NCI-H524 (cell line): ENCODE results near the gene UFM1.
"Not testable (repeated sequence)": the region's sequence is repeated elsewhere in the genome, so short reads cannot be mapped to it uniquely, and the experiment has no call there.

Experiments used
- DNase-seq, 2 experiments: peaks; one replicate each; lab custom pipeline; 2025; lab: John Stamatoyannopoulos, UW

UFM1 gene

GRCh38 chr13:38365661-38366060, 16.0 kb downstream of the UFM1 start:
- DNase-seq = no peak

GRCh38 chr13:38366954-38367645, 17.4 kb downstream of the UFM1 start:
- DNase-seq = no peak

- DNase-seq = no peak
These were observed 19.4 kb downstream of the UFM1 start for GRCh38 chr13:38369058-38369457.

- not testable (repeated sequence) for DNase-seq
These were observed 20.4 kb downstream of the UFM1 start for GRCh38 chr13:38370096-38370495.

DNA sequence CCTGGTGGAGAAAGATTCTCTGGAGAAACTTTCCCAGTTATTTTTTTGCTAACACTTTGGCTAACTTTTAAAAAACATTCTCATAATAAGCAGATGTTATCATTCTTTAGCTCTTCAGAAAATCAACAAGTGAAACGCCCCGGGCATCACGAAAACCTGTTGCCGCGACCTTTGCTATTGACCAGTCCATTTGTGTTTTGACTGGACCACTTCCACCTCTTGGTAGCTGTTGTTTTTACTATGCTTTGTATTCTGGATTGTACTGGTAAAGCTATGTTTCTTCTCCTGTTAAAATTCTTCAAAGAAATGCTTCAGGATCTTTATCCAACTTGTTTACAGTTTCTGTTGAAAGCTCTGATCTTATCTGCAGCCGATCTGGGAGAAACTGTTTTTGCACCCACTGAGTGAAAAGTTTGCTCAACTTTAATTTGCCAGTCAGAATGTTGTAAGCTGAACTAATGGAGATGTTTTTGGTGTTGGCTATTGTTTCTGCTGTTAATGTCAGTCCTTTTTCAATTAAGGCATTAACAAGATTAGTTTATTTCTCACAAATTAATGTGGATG, 23.3 kb downstream of the UFM1 start:
- no peak for DNase-seq

DNA sequence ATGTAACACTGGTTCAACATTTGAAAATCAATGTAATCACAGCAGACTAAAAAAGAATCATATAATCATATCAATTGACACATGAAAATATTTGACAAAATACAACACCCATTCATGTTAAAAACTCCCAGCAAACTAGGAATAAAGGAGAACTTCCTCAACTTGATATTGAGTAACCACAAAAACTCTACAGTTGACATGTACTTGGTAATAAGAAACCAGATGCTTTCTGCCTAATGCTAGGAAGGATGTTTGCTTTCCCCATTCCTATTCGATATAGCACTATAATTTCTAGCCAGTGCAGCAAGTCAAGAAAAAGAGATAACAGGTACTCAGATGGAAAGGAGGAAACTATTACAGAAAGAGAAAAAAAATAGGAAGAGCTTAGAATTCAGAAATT, 26.9 kb downstream of the UFM1 start:
- no peak for DNase-seq

GRCh38 chr13:38381890-38382289, 32.2 kb downstream of the UFM1 start:
- no peak for DNase-seq

DNA sequence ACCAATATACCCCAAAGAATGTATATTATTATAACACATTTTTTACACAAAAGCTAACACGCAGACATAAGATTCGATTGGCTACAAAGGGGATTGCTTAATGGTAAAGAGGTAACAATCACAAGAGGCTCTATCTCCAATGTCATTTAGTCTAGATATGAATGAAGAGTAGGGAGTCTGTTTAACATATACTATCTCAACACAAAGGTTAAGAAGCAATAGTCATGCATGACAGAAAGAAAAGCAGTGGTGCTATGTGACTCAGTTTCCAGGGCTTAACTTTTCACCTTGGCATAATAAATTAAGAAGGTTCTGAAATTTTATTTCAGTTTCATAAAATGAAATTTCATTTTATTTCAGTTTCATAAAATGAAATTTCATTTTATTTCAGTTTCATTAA, 33.3 kb downstream of the UFM1 start:
- no peak for DNase-seq

GRCh38 chr13:38384171-38384570, 34.5 kb downstream of the UFM1 start:
- DNase-seq = no peak

DNA sequence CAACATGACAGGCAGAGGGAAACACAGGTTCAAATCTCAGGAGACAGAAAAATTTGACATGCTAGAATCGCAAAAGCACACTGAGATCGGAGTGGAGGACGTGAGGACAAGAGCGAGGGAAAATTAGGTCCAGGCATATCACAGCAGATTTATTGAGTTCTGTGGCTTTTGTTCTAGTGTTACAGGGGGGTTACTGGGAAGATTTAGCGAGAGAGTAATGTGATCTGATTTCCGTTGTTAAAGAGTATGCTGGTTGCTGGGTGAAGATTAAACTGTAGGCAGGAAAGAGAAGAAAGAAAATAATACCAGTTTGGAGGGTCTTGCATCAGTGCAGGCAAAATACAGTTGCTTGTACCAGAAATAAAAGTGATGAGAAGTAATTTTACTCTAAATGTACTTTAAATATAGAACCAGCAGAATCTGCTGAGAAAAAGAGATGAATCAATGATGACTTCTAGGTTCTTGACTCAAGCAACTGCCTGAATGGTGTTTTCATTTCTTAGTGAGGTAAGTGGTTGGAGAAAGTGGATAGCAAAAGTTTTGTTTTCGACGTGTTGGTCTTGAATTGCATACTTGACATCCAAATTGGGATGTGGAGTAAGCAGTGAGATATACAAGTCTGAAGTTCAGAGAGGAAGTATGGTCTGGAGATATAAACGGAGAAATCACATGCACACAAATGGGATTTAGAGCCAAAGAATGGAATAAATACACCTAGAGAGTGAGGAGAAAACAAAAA, 35.7 kb downstream of the UFM1 start:
- DNase-seq = no peak

DNA sequence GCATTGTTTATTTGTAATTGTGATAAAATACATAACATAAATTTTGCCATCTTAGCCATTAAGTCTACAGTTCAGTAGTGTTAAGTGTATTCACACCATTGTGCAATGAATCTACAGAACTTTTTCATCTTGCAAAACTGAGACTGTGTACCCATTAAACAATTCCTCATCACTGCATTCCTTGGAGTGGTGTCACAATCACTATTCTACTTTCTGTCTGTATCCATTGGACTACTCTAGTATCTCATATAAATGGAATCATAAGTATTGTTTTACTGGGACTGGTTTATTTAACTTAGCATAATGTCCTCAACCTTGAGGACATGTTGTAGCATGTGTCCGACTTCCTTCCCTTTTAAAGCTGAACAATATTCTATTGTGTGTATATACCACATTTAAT, 36.8 kb downstream of the UFM1 start:
- no peak for DNase-seq

DNA sequence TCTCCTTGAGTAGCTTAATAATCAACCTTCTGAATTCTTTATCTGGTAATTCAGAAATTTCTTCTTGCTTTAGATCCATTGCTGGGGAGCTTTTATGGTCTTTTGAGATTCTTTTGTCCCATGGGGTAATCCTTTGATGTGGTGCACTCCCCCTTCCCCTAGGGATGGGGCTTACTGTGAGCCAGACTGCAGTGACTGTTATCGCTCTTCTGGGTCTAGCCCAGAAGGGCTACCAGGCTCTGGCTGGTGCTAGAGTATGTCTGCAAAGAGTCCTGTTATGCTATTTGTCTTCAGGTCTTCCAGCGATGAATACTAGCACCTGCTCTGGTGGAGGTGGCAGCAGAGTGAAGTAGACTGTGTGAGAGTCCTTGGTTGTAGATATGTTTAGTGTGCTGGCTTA, 41.7 kb downstream of the UFM1 start:
- no peak for DNase-seq

GRCh38 chr13:38394777-38395496, 45.3 kb downstream of the UFM1 start:
- DNase-seq = no peak

- DNase-seq = no peak
These were observed 45.8 kb downstream of the UFM1 start for GRCh38 chr13:38395497-38395788.

GRCh38 chr13:38398711-38399493, 49.3 kb downstream of the UFM1 start:
- no peak for DNase-seq

- DNase-seq = no peak
These were observed 49.9 kb downstream of the UFM1 start for GRCh38 chr13:38399535-38399934.

GRCh38 chr13:38401276-38401675, 51.6 kb downstream of the UFM1 start:
- no peak for DNase-seq

DNA sequence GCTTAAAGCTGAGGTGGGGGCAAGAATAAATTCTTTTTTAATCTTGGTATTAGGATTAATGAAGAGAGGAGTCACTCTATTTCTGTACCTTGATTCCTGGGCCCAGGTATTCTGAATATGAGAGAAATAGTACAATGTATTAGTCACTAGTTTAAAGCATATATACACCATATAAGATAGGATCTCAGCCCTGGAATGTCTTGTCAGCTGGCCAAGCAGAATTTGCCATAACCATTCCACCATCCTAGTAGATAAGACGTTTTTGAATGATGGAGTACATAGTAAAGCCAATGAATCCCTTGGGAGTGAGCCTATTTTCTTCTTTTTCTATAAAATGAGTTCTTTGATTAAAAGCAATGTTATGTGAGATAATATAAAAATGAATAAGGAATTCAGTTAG, 55.6 kb downstream of the UFM1 start:
- no peak for DNase-seq

DNA sequence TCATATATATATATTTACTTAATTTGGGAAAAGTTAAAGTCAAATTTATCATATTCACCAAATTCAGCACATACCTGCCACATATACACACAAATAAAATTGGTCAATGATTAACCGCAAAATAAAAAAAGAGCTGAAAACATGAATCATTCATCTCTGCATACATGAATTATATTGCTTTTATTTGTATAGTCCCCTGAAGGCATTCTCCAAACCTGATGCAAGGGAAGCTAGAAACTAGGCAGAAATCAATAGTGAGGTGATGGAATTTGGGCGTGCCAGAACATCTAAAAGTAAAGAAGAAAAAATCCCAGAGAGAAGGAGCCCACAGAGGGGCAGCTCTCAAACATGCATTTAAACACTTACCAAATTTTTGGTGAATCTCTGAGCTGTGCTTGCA, 60.1 kb downstream of the UFM1 start:
- DNase-seq = no peak

DNA sequence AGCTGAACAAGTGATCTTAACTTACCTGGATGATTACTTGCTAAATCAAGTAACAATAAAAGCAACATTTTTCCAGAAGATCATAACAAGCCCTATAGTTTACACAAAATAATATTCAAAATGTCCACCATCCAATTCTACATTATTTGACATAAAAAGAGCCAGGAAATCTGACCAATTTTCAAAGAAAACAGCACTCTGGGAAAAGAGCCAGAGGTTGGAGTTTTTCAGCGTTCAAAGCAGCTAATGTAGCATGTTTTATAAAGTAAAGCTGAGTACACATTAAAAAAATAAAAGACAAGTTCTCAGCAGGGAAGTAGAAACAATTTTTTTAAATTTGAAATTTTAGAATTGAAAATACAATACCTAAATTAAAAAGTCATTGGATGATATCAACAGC, 62.6 kb downstream of the UFM1 start:
- DNase-seq = no peak
